Fibroblast of the aortic adventitia (primary cell): ENCODE measurements around the gene DUSP28. TPM values are rescaled to one million over a fixed set of nuclear protein-coding genes. Genes with fewer than 3 reads are reported as not detected.

Experiments used
- DNase-seq: peaks from one replicate; pipeline ENCODE4 v3.0.0-alpha.2; 2010; ENCODE audit warnings: low read depth
- H3K4me3 ChIP-seq: 2 replicates; pipeline ENCODE4 v1.5.1; 2011; ENCODE audit warnings: low read depth, mild to moderate bottlenecking, control low read depth, low read length, moderate library complexity
- total RNA-seq: library from RNA; depleted of rRNA; stranded (reverse); fragments of >200 nt; gene quantifications from 2 replicates; pipeline ENCODE4 v1.2.3, GENCODE V29; 2012; ENCODE audit warnings: low replicate concordance
- TF ChIP-seq, protein P1 (sequence below): IDR thresholded peaks from 2 replicates; pipeline ENCODE4 v1.5.1; 2011; ENCODE audit warnings: mild to moderate bottlenecking, low read length, control low read depth, inconsistent platforms; ENCODE audit not compliant: insufficient read depth

DUSP28 gene
- total RNA-seq, 1 donor: 3.6 TPM

DNA sequence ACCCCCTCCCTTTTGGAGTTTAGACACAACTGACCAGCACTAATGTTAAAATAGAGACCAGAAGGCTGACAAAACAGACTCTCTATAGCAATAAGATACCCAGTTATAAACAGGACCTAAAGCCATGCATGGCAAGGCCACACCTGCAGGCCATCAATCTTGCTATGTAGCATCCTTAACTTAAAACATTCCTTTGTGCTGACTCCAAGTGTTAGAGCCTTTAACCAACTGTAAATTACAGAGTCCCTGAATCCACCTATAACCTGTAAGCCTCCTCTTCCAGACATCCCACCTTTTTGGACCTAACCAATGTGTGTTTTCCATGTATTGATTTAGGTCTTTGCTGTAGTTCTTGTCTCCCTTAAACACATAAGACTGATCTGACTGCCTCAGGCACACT is 20.3 kb upstream of the DUSP28 start:
- TF ChIP-seq, protein P1, sequence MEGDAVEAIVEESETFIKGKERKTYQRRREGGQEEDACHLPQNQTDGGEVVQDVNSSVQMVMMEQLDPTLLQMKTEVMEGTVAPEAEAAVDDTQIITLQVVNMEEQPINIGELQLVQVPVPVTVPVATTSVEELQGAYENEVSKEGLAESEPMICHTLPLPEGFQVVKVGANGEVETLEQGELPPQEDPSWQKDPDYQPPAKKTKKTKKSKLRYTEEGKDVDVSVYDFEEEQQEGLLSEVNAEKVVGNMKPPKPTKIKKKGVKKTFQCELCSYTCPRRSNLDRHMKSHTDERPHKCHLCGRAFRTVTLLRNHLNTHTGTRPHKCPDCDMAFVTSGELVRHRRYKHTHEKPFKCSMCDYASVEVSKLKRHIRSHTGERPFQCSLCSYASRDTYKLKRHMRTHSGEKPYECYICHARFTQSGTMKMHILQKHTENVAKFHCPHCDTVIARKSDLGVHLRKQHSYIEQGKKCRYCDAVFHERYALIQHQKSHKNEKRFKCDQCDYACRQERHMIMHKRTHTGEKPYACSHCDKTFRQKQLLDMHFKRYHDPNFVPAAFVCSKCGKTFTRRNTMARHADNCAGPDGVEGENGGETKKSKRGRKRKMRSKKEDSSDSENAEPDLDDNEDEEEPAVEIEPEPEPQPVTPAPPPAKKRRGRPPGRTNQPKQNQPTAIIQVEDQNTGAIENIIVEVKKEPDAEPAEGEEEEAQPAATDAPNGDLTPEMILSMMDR: no peak
- DNase-seq: no peak
- H3K4me3 ChIP-seq: no peak overlapping the region

DNA sequence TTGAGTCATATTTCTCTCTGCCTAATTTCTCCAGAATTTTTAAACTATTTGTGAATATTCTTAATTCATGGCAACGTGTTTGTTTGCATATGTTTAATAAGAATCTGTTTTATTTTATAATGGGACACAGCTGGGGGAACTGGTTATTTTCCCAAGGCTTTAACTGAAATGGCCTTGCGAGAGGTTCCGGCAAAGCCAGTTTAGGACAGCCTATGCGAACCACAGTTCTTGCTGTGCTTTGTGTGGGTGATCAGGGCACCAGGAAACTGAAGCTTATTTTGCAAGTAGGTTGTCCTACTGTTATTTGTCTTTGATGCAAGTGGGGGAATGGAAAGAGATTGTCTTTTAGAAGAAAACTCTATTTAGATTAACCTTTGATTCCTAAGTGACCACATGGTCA is 8.9 kb upstream of the DUSP28 start:
- DNase-seq: no peak
- H3K4me3 ChIP-seq: no peak overlapping the region
- TF ChIP-seq, protein P1: no peak

DNA sequence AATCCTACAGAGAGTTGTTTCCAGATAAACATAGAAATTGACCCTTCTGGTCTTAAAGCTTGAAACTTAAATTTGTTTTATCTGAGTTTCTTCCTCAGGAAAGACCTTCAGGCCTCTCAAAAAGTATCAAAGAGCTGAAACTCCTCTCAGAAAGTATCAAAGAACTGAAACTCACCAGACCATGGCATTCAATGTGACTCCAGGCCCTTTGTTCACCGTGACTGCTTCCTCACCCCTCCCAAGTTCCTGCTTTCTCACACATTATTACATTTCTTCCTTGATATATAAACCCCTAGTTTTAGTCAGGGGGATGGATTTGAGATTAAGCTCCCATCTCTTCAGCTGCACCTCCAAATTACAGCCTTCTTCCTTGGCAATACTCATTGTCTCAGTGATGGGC is 8.3 kb upstream of the DUSP28 start:
- no peak overlapping the region for H3K4me3 ChIP-seq
- DNase-seq: no peak
- TF ChIP-seq, protein P1: no peak

- H3K4me3 ChIP-seq: no peak overlapping the region
- TF ChIP-seq, protein P1: no peak
- no peak for DNase-seq
Observed at GRCh38 chr2:240553956-240554480, 6.1 kb upstream of the DUSP28 start.

- TF ChIP-seq, protein P1: no peak
- no peak for DNase-seq
- H3K4me3 ChIP-seq: no peak overlapping the region
Observed at GRCh38 chr2:240554767-240555493, 5.2 kb upstream of the DUSP28 start.

- TF ChIP-seq, protein P1: no peak
- H3K4me3 ChIP-seq: no peak overlapping the region
- no peak for DNase-seq
Observed at GRCh38 chr2:240555541-240556250, 4.5 kb upstream of the DUSP28 start.
